ENCODE data around the gene TNFRSF18. TPM values are rescaled to one million over a fixed set of nuclear protein-coding genes. Genes with fewer than 3 reads are reported as not detected.

Gene TNFRSF18
- total RNA-seq, 4 donors from 2014 or later = 0.49 to 0.67 TPM; not detected in 2

DNA sequence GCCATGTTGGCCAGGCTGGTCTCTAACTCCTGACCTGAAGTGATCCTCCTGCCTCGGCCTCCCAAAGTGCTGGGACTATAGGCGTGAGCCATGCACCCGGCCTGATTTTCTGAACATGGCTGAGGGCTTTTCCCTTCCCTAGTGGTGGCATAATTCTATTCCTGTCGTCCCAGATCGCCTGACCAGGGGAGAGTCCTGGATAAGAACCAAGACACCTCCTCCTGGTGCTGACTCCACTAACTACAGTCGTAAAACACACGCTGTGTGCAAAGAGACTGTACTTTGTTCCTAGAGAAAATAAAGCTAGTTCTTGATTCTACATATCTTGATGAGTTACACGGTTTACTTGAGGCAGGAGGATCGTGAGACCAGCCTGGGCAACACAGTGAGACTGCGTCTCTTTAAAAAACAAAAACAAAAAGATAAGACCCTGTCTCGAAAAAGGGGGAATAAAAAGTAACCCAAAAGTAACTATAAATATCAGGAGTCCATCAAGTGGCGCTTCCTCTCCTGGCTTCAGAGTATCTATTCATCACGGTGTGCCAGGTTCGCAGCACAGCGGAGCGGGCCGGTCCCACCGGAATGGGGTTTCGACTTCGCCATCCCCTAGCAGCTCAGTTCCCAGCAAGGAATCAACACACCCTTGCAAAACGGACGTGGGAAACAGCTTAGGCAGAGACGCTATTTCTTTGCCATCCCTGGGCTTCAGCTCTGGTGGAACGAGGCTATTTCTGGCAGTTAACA lies 24.4 kb upstream of the TNFRSF18 start:
- Histone ChIP-seq H3K4me1 (peaks cover 12 to 28% of the 10 kb centered on the region in 2 donors), H3K36me3 (peaks cover 16 to 20% of the 10 kb centered on the region in 2 donors), H3K27ac (peak overlapping the region in 2 of 3 donors; percentile 48 to 80), H3K9me3 (no peaks in the 10 kb centered on the region), H3K4me3 (replicated peaks in 1 of 3) (peak overlapping the region; percentile 85 to 98 (median 96)), H3K27me3 (no peaks in the 10 kb centered on the region)
- no peak for DNase-seq
- TF ChIP-seq, protein P1, sequence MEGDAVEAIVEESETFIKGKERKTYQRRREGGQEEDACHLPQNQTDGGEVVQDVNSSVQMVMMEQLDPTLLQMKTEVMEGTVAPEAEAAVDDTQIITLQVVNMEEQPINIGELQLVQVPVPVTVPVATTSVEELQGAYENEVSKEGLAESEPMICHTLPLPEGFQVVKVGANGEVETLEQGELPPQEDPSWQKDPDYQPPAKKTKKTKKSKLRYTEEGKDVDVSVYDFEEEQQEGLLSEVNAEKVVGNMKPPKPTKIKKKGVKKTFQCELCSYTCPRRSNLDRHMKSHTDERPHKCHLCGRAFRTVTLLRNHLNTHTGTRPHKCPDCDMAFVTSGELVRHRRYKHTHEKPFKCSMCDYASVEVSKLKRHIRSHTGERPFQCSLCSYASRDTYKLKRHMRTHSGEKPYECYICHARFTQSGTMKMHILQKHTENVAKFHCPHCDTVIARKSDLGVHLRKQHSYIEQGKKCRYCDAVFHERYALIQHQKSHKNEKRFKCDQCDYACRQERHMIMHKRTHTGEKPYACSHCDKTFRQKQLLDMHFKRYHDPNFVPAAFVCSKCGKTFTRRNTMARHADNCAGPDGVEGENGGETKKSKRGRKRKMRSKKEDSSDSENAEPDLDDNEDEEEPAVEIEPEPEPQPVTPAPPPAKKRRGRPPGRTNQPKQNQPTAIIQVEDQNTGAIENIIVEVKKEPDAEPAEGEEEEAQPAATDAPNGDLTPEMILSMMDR (IDR thresholded peaks at IDR 0.05) = no peak
- TF ChIP-seq POLR2A (IDR thresholded peaks at IDR 0.05) = no peak
- WGBS, 2 donors = 19 to 21% methylated on average over 23 to 24 of the region's 24 CpGs
- intact Hi-C loops (cut with DNase I) = no loop called here

DNA sequence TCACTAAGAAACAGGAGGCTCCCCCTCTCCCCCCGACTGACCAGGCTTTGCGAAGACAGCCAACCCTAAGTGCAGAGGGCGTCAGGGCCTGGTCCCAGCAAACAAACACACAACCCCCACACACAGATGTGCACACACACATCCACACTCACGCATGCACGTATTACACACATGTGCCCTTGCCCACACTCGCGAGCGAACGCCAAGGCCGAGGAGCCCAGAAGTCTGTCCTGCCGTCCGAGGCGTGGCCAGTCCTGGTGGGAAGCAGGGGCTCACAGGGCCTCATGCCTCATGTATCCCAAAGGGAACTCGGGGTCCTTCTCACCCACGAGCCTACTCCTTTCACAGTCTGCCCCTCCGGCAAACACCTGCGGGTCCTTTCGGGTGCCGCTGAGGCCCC lies 23.4 kb upstream of the TNFRSF18 start:
- H3K9me3 ChIP-seq = no peaks in the 10 kb centered on the region
- TF ChIP-seq, protein P1 (IDR thresholded peaks at IDR 0.05) = no peak
- intact Hi-C loops (cut with DNase I) = no loop called here

DNA sequence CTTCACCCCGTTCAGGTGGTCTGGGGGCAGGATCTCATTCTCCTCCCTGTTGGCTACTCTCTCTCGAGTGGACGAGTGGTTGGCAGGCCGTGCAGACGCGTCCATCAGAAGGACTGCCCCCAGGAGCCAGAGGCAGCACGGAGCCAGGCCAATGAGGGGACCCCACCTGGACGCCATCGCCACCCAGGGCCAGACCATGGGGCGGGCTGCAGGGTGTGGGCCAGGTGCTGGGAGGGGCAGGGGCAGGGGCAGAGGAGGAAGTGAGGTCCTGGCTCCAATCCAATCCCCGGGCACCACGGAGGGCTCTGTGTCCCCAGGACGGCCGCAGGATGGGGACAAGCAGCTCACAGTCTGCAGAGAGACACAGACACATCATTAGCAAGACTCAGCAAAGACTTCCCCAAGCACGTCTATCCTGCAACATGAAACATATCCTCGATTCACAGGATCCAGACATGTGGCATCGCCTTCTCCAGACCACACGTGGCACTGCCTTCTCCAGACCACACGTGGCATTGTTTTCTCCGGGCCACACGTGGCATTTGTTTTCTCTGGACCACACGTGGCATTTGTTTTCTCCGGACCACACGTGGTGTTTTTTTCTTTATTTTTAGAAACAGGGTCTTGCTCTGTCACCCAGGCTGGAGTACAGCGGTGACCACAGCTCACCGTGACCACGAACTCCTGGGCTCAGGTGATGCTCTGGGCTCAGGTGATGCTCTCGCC lies 22.4 kb upstream of the TNFRSF18 start:
- no peak overlapping the region for H3K4me3 ChIP-seq (replicated peaks in 1 of 3)
- DNase-seq = no peak
- H3K27me3 ChIP-seq = no peaks in the 10 kb centered on the region
- intact Hi-C loops (cut with DNase I) = no loop called here
- 93 to 97% methylated on average over 14 to 27 of the region's 28 CpGs for WGBS, 2 donors
- H3K4me1 ChIP-seq = peaks cover 12 to 28% of the 10 kb centered on the region in 2 donors
- H3K27ac ChIP-seq = no peak overlapping the region
- TF ChIP-seq POLR2A (IDR thresholded peaks at IDR 0.05) = no peak
- TF ChIP-seq, protein P1 (IDR thresholded peaks at IDR 0.05) = no peak
- no peaks in the 10 kb centered on the region for H3K9me3 ChIP-seq
- peaks cover 18 to 25% of the 10 kb centered on the region in 2 donors for H3K36me3 ChIP-seq

More for the DNA sequence above, 23.4 kb upstream of the TNFRSF18 start:
- Histone ChIP-seq H3K4me3 (replicated peaks in 1 of 3) (no peak overlapping the region), H3K27ac (no peak overlapping the region), H3K27me3 (no peaks in the 10 kb centered on the region), H3K36me3 (peaks cover 16 to 25% of the 10 kb centered on the region in 2 donors), H3K4me1 (peaks cover 12 to 28% of the 10 kb centered on the region in 2 donors)
- 92 to 97% methylated on average over 16 to 19 of the region's 19 CpGs for WGBS, 2 donors
- DNase-seq = no peak

DNA sequence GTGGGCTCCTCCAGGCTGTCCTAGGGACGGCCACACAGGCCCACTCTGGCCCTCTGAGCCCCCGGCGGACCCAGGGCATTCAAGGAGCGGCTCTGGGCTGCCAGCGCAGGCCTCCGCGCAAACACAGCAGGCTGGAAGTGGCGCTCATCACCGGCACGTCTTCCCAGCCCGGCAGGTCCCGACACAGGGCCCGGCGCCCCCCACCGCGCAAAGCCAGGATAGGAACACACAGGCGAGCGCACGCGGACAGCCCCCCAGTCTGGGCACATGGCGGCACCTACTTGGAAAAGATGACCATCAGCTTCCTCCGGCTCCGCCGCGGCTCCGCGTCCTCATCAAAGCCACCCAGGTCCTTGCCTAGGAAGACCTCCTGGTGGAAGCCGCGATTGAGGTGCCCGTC lies 21.8 kb upstream of the TNFRSF18 start:
- no peaks in the 10 kb centered on the region for H3K9me3 ChIP-seq
- DNase-seq = no peak
- H3K4me3 ChIP-seq (replicated peaks in 1 of 3) = no peak overlapping the region
- H3K4me1 ChIP-seq = peaks cover 12 to 26% of the 10 kb centered on the region in 2 donors
- WGBS, 2 donors = 96 to 97% methylated on average over 11 to 18 of the region's 30 CpGs
- peaks cover 24 to 31% of the 10 kb centered on the region in 2 donors for H3K36me3 ChIP-seq
- H3K27me3 ChIP-seq = no peaks in the 10 kb centered on the region
- intact Hi-C loops (cut with DNase I) = no loop called here
- TF ChIP-seq, protein P1 (IDR thresholded peaks at IDR 0.05) = no peak
- no peak for TF ChIP-seq POLR2A (IDR thresholded peaks at IDR 0.05)
- H3K27ac ChIP-seq = no peak overlapping the region

DNA sequence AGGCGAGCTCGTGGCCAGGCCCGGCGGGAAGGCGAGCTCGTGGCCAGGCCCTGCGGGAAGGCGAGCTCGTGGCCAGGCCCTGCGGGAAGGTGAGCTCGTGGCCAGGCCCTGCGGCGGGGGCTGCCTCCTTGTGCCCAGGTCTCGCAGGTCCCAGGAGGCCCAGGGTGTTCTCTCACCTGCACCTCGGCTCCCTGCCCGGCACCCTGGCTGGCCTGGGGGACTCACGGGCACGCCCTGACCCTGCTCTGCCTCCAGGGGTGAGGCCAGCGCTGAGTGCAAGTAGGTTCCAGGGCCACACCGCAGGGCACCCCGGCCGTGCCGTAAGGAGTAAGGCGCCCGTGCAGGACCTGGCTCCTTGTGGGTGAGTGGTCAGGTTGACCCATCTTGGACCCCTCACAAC lies 21.0 kb upstream of the TNFRSF18 start:
- Histone ChIP-seq H3K36me3 (peaks cover 32 to 39% of the 10 kb centered on the region in 2 donors), H3K27me3 (no peaks in the 10 kb centered on the region), H3K4me1 (peaks cover 12 to 18% of the 10 kb centered on the region in 2 donors), H3K4me3 (replicated peaks in 1 of 3) (no peak overlapping the region), H3K9me3 (no peaks in the 10 kb centered on the region), H3K27ac (no peak overlapping the region)
- no peak for TF ChIP-seq POLR2A (IDR thresholded peaks at IDR 0.05)
- TF ChIP-seq, protein P1 (IDR thresholded peaks at IDR 0.05) = no peak
- DNase-seq = no peak
- WGBS, 2 donors = 97 to 100% methylated on average over 7 to 10 of the region's 25 CpGs
- intact Hi-C loops (cut with DNase I) = no loop called here

Measured in thyroid gland (tissue), 4 donors.